GM18907 (cell line): Measurements from ENCODE around the gene ZNF792.
"Not testable (repeated sequence)": the region's sequence is repeated elsewhere in the genome, so short reads cannot be mapped to it uniquely, and the experiment has no call there.

ENCODE experiments used
- ATAC-seq: cut with Tn5 transposase; IDR thresholded peaks from one replicate; pipeline ENCODE4 v1.9.1; 2021; ENCODE audit warnings: mild to moderate bottlenecking, moderate library complexity; ENCODE audit not compliant: unreplicated experiment

ZNF792 gene

DNA sequence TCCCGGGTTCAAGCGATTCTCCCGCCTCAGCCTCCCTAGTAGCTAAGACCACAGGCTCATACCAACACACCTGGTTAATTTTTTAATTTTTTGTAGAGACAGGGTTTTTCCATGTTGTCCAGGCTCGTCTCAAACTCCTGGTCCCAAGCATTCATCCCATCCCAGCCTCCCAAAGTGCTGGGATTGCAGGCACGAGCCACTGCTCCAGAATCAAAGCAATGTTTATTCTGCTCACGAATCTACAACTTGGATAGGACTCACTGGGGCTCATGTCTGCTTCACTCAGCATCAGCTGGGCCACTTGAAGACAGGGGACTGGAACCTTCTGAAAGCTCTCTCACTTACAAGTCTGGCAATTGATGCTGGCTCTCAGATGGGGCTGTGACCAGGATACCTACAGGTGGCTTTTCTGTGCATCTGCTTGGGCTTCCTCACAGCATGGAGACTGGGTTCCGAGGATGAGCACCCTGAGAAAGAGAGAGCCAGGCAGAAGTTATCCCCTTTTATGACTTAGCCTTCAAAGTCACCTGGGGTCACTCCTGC, 8.2 kb upstream of the ZNF792 start:
- no peak for ATAC-seq

DNA sequence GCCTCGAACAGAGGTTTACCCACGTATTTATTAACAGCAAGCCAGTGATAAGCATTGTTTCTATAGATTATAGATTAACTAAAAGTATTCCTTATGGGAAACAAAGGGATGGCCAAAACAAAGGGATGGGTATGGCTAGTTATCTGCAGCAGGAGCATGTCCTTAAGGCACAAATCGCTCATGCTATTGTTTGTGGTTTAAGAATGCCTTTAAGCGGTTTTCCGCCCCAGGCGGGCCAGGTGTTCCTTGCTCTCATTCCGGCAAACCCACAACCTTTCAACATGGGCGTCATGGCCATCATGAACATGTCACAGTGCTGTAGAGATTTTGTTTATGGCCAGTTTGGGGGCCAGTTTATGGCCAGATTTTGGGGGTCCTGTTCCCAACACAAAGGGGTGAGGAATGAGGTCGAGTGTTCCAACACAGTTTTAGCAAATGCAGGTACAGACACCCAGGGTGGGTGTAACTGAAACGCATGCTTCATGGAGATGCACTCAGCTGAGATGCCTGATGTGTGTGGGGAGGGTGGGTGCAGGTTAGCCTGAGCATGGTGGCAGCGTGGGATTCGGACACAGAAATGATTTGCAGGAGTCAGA, 6.3 kb upstream of the ZNF792 start:
- not testable (repeated sequence) for ATAC-seq

DNA sequence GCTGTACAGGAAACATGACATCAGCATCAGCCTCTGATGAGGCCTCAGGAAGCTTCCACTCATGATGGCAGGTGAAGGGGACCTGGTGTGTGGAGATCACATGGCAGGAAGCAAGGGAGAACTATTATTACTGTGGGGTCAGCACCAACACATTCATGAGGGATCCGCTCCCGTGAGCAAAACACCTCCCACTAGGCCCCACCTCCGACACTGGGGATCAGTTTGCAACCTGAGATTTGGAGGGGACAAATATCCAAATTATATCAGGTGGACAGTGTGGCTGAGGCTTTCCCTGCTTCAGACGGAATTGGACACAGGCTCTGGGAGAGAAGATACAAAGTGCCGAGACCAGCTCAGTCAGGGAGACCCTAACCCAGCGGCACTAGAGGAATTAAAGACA, 5.7 kb upstream of the ZNF792 start:
- no peak for ATAC-seq

DNA sequence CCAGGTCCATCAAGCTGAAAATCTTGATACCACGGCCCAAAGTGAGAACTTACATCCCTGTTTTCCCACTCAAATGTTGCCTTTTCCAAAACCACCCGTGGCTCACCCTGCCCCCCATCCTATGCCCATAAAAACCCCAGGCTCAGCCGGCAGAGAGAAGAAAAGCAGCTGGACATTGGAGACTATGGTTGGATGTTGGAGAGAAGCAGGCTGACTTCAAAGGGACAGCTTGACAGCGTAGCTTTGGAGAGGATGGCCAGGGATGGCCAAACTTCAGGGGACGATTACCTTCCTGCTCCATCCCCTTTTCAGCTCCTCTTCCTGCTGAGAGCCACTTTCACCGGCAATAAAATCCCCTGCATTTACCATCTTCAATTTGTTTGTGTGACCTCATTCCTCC, 3.5 kb upstream of the ZNF792 start:
- no peak for ATAC-seq

DNA sequence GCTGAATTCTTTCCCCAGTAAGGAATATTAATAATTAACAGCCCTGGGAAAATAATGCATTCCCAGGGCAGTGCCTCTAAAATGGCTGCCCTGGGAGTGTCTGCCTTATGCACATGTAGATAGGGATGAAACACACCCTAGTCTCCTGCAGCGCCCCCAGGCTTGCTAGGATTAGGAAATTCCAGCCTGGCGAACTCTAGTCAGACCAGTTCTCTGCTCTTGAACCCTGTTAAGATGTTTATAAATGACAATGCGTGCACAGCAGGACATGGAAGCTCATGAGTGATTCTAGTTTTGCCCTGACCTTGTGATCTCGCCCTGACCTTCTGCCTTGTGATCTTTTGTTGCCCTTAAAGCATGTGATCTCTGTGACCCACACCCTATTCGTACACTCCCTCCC, 1.5 kb upstream of the ZNF792 start:
- ATAC-seq, result not testable (repeated sequence)

DNA sequence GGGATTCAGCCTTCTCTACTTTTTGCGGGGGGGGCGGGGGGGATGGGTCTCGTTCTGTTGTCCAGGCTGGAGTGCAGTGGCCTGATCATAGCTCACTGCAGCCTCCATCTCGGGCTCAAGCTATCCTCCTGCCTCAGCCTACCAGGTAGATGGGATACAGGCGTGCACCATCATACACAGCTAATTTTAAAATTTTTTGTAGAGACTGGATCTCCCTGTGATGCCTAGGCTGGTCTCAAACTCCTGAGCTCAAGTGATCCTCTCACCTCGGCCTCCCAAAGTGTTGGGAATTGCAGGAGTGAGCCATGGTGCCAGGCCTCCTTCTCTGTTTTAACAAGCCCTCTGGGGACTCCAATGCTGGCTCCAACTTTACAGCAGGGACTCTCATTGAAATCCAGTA, 569 bp upstream of the ZNF792 start:
- no peak for ATAC-seq

DNA sequence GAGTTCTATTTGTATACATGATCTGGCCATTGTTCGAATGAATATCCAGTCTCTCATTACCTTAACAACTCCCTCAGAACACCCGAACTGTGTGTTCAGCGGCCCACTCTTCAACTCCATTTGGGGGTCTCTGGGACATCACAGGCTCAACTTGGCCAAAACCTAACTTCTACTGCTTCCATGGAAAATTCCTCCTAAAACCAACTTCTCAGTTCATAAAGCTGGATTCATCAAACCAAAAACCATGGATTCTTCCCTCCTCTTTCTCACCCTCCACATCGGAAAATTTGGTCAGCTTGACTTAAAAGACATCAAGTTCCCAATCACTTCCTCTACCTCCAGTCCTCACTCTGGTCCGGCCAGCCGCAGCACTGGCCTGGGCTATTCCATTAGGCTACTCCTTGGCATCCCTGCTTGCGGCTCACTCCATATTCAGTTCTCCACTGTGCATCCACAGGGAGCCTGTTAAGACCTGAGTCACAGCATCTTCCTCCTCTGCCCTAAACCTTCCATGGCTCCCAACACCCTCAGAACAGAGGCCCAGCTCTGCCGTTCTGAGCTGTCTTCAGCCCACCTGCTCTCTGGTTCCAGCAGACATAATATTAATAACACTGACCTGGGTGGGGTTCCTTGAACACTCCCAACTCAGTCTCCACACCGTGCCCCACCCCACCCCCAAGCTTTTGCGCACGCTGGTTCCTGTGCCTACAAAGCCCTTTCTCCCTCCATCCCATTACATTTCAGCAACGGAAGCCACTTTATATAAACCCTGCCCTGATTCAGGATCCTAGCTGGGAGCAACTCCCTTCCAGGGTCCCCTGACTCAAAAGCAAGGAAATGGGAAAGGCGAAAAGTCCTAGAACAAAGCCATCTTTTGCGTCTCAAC, 1.1 kb downstream of the ZNF792 start:
- ATAC-seq, result no peak

DNA sequence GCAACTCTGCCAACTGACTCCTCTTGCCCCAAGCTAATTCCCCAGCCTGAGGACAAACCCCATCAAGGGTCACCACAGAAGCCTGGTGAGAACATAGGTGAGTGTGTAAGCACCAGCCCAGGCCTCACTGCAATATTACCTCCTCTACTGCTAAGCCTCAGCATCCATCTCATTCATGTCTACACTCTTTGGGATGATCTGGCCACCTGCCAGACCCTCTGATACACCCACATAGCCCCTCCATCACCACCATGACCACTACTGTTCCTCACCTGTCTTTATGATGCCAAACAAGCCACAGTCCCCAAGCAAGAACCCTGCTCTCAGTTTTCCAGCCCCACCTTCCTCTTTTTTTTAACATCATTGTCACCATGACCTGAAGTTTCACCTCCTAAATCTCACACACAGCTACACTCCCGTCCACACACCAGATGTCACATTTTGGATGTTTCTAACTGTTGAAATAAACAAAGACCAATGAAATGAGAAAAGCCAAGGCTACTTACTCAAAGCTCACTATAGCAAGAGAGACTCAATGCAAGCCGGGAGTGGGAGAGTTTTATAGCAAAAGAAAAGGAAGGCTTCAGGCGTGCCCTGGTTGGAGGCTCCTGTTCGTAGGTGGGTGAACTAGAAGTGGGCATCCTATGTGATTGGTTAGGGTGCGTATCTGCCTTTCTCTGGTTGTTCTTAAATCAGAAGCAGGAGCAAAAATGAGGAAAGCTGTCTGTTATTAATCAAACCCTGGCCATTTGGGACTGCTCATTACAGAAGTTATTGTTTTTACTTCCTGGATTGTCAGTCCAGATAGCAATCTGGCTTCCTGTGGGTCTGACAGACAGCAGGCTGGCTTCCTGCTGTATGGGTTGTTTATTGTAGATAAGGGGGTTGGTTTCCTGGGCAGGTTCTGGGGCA, 2.0 kb downstream of the ZNF792 start:
- ATAC-seq, result no peak

DNA sequence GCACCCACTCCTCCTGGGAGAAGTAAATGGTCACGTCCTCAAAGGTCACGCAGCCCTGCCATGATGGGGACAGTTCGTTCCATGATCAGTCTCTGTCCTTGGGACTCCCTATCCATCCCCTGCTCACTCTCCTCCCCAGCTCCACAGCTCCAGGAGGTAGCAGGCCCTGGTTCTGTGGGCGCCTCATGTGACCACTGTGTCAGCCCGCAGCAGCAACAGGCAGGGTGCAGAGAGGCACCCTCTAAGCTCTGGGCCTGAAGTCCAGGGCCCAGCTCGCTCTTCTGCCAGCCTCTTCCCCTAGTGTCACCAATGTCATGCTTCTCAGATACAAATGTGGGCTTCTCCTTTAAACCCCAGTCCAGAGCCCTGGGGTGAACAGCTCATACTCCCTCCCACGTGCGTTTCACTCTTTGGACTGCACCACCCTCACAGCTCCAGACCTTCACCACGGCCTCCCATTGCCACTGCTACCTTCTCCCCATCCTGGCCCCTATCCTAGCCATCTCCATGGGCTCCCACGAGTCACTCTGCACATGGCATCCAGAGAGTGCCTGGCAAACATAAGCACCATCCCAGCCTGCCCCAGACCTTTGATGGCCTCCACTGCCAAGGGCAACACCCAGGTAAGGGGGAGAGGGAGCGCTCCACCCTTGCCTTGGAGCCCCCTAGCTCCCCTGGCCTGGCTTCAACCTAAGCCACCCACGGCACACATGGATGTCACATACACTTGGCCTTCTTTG, 2.9 kb downstream of the ZNF792 start:
- no peak for ATAC-seq

DNA sequence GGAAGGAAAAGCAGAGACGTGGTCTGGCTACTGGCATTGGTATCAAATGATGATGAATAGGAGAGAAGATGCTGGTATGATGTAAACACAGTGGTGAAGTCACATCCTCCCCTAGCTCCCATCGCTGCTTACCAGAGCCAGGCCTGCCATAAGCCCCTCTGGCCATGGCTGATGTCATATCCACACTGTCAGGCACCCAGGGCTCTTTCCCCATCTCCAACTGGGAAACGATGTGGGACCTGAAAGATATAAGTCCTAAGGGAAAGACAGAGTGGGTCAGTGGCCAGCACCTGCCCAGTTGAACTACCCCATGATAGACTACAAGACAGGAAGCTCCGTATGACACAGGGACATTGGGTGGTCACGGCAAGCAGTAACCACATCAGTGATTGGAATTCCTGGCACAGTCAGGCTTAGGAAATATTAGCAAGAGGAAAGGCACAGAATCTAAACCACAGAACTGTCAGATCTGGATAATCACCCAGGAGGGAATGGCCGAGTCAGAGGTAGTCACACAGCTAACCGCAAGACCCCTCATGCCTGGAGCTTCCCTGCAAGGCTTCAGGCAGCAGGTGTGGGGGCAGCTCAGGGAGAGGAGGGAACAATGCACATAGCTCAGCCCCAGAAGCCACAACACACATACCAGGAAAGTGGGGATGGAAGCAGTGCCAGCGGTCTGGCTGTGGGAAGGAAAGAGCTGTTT, 3.8 kb downstream of the ZNF792 start:
- no peak for ATAC-seq

DNA sequence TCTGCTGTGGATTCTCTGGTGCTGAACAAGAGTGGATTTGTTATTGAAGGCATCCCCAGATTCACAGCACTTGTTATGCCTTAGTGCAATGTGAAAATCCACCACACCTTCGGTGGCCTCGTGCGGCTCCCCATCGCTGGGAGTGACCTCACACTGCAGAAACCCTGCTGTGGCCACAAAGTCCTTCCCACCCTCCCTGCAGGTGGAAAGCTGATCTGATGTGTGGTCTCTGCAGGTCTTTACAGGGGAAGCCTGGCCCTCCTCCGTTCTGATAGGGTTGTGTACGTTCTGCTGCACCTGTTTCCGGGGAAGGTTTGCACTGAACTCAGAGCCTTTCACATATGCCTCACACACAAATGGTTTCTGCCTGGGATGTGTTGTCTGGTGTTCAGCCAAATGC, 5.0 kb downstream of the ZNF792 start:
- ATAC-seq, result no peak

DNA sequence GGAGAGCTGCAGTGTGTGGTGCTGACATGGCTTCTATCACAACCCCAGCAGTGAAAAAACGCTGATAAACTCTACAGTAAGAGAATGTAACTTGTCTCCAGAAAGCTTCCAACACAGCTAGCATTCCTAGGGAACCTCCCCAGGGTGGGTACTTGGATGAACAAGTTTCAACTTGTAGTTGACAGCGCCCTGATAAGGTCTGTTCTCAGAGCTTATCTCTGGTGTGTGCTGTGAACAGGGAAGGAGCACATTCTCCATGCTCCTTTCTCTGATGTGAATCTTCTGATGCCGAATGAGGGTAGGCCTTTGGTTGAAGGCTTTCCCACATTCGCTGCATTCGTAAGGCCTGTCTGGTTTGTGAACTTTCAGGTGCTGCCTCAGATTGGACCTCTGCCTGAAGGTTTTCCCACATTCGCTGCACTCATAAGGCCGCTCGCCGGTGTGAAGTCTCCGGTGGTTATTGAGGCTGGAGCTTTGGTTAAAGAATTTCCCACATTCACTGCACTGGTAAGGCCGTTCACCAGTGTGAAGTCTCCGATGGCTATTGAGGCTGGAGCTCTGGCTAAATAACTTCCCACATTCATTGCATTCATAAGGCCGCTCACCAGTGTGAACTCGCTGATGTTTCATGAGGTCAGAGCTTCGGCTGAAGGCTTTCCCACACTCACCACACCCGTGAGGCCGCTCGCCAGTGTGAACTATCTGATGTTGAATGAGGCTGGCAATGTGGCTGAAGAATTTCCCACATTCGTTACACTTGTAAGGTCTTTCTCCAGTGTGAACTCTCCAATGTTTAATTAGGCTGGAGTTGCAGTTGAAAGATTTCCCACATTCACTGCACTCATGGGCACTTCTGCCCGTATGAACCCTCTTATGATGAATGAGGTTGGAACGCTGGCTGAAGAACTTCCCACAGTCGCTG, 5.9 kb downstream of the ZNF792 start:
- ATAC-seq, result no peak

DNA sequence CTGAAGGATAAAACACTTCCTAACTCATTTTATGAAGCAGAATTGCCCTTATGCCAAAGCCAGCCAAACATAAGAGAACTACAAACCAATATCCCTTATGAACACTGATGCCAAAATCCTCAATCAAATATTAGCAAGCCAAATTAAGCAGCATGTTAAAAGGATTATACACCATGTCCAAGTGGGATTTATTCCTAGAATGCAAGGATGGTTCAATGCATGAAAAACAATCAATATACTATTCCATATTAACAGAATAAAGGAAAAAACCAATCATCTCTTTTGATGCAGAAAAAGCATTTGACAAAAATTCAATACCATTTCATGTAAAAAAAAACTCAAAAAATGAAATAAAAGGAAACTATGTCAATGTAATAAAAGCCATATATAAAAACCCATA, 10.9 kb downstream of the ZNF792 start:
- ATAC-seq, result no peak

DNA sequence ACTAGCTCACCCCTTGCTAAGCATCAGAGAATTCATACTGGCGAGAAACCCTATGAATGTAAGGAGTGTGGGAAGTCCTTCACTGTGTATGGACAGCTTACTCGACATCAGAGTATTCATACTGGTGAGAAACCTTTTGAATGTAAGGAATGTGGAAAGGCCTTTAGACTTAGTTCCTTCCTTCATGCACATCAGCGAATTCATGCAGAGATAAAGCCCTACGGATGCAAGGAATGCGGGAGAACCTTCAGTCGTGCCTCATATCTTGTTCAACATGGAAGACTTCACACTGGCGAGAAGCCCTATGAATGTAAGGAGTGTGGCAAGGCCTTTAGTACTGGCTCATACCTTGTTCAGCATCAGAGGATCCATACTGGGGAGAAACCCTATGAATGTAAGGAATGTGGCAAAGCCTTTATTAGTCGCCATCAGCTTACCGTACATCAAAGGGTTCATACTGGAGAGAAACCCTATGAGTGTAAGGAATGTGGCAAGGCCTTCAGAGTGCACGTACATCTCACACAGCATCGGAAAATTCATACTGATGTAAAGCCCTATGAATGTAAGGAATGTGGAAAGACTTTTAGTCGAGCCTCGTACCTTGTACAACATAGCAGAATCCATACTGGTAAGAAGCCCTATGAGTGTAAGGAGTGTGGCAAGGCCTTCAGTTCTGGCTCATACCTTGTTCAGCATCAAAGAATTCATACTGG, 20.0 kb downstream of the ZNF792 start:
- no peak for ATAC-seq

DNA sequence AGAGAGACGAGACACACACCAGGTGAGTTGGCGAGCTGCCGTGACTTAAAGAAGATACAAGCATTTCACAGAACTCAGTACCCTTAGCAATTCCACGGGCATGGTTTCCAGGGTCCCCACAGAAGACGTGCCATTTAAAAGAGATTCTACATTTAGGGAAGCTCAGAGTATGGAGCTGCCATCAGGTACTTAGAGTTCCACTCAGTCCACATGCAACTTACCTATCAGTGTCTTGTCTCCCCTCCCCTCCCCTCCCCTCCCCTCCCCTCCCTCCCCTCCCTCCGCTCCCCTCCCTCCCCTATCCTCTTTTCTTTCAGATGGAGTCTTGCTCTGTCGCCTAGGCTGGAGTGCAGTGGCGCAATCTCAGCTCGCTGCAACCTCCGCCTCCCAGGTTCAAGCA, 25.1 kb downstream of the ZNF792 start:
- ATAC-seq, result no peak

DNA sequence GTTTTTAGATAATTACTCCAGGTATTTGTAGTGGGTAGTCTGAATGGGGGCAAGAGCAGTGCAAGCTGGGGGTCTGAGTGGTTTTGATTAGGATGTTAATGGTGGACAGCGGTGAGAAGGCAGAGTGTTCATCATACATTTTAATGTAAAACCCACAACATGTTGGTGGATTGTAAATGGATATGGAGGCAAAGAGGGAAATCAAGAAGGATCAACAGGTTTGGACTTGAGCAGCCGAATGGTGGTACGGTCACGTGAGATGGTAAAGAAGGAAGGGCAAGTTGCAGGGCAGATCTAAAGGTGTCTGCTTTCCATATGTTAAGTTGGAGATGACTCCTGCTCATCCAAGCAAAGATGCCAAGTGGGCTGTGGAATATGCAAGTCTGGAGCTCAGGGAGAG, 27.8 kb downstream of the ZNF792 start:
- no peak for ATAC-seq

DNA sequence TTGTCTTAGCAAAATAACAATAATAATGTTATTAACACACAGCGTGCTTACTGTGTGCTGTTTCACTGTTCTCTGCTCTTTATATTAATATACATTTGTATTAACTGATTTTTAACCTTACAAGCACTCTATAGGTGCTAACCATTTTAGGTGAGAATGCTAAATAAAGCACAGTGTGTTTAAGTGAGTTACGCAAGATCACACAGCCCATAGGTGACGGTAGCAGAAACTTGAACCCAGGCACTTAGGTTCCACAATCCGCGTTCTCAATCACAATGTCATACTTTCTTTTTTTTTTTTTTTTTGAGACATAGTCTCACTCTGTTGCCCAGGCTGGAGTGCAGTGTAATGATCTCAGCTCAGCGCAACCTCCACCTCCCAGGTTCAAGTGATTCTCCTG, 31.5 kb downstream of the ZNF792 start:
- no peak for ATAC-seq

DNA sequence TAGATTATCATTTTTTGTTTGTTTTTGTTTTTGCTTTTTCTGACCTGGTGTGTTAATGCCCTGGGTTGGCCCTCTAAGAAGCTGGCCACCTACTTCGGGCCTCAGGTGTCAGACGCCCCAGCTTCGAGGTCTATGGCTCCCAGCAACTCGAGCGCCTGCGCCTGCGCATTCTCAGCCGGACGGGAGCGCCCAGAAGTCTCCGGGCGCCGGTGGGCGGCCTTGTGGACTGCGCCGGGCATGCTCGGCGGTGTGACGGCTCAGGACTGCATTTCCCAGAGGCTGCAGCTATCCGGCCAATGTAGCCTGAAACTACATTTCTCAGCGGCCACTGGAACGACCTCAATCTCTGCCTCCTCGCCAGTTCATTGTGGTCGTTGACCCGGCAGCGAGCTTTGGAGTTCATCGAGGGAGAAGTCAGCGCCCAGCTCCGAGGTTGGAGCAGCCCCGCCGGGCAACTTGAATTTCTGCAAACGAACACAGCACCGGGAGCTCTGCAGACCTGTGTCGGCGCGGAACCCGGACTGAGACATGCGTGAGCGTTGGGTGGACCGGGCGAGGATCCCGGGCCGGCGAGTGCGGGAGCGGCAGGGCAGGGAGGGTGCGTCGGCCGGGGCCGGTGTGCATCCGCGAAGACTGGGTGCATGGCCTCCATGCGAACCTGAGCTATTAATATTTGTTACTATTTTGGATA, 37.2 kb downstream of the ZNF792 start, which contains the start of gene ZNF30:
Gene ZNF30 (plus strand): TSS at position 219 of the 691 bp plus-strand sequence. CDS start 3,045 bp downstream, outside the sequence.
- peak; percentile 90 for ATAC-seq
